Osteocyte (in vitro differentiated cells): ENCODE measurements around the gene FGF12. TPM values are rescaled to one million over a fixed set of nuclear protein-coding genes. Genes with fewer than 3 reads are reported as not detected.
"Not testable (repeated sequence)": the region's sequence is repeated elsewhere in the genome, so short reads cannot be mapped to it uniquely, and the experiment has no call there.

Source experiments
- DNase-seq: peaks from one replicate; pipeline ENCODE4 v3.0.0; 2021; ENCODE audit warnings: mixed read lengths; ENCODE audit not compliant: unreplicated experiment; ENCODE audit errors: extremely low spot score
- H3K27ac Mint-ChIP-seq: one replicate; pipeline ENCODE4 v1.8.0; 2021; ENCODE audit warnings: mild to moderate bottlenecking, mixed read lengths; ENCODE audit not compliant: unreplicated experiment
- H3K27me3 Mint-ChIP-seq: one replicate; pipeline ENCODE4 v1.8.0; 2021; ENCODE audit warnings: mixed read lengths; ENCODE audit not compliant: unreplicated experiment
- H3K36me3 Mint-ChIP-seq: one replicate; pipeline ENCODE4 v1.8.0; 2021; ENCODE audit warnings: mixed read lengths; ENCODE audit not compliant: unreplicated experiment
- H3K4me1 Mint-ChIP-seq: one replicate; pipeline ENCODE4 v1.8.0; 2021; ENCODE audit warnings: mixed read lengths; ENCODE audit not compliant: unreplicated experiment
- H3K4me3 Mint-ChIP-seq: one replicate; pipeline ENCODE4 v1.8.0; 2021; ENCODE audit warnings: mild to moderate bottlenecking, moderate library complexity, mixed read lengths; ENCODE audit not compliant: unreplicated experiment
- H3K9me3 Mint-ChIP-seq: one replicate; pipeline ENCODE4 v1.8.0; 2021; ENCODE audit warnings: mixed read lengths; ENCODE audit not compliant: unreplicated experiment
- CTCF ChIP-seq: fragments of 200-600 bp; sonication (generic); IDR thresholded peaks from 2 replicates; pipeline ENCODE4 v1.5.0; 2021; ENCODE audit warnings: antibody characterized with exemption, mild to moderate bottlenecking, moderate library complexity
- long read RNA-seq: library from polyadenylated mRNA; unstranded; transcript quantifications from one replicate; pipeline ENCODE4 v2.0.0, GENCODE V29; 2021
- total RNA-seq: library from RNA; stranded (reverse); gene quantifications from 2 replicates; pipeline ENCODE4 v1.2.1, GENCODE V29; 2021

FGF12 gene
- not detected in 2 replicates for total RNA-seq
- long read RNA-seq: 0 reads

GRCh38 chr3:192727032-192727847 lies at the start of gene FGF12:
Gene FGF12, minus strand, starts transcription at chr3:192727541.
- peaks cover 28% of the 10 kb centered on the region for H3K27me3 Mint-ChIP-seq
- H3K4me3 Mint-ChIP-seq: peak within 1 kb of the TSS; percentile 55

GRCh38 chr3:192774341-192774740 lies 47.0 kb upstream of the FGF12 start:
- H3K9me3 Mint-ChIP-seq, DNase-seq, H3K27ac Mint-ChIP-seq, H3K27me3 Mint-ChIP-seq, H3K4me3 Mint-ChIP-seq, H3K4me1 Mint-ChIP-seq, H3K36me3 Mint-ChIP-seq: not testable (repeated sequence)

More at GRCh38 chr3:192727032-192727847, at the start of gene FGF12:
- Mint-ChIP-seq H3K4me1 (peaks cover 11% of the 10 kb centered on the region), H3K36me3 (no peaks in the 10 kb centered on the region), H3K9me3 (no peaks in the 10 kb centered on the region), H3K27ac (no peak within 1 kb of the TSS)
- no peak for TF ChIP-seq CTCF
- no peak for DNase-seq

GRCh38 chr3:192772240-192772894 lies 45.0 kb upstream of the FGF12 start:
- Mint-ChIP-seq H3K4me1 (no peaks in the 10 kb centered on the region), H3K27ac (no peak overlapping the region), H3K4me3 (no peak overlapping the region), H3K27me3 (peaks cover 3% of the 10 kb centered on the region), H3K9me3 (peaks cover 6% of the 10 kb centered on the region), H3K36me3 (no peaks in the 10 kb centered on the region)
- DNase-seq: no peak
- peak; percentile 28 for TF ChIP-seq CTCF

- no peak for DNase-seq
- H3K4me1 Mint-ChIP-seq: no peaks in the 10 kb centered on the region
- H3K4me3 Mint-ChIP-seq: no peak overlapping the region
- no peaks in the 10 kb centered on the region for H3K36me3 Mint-ChIP-seq
- peaks cover 5% of the 10 kb centered on the region for H3K27me3 Mint-ChIP-seq
- no peaks in the 10 kb centered on the region for H3K9me3 Mint-ChIP-seq
- no peak overlapping the region for H3K27ac Mint-ChIP-seq
- no peak for TF ChIP-seq CTCF
Measured at GRCh38 chr3:192758654-192759053, 31.3 kb upstream of the FGF12 start.

- Mint-ChIP-seq H3K36me3 (no peaks in the 10 kb centered on the region), H3K27me3 (no peaks in the 10 kb centered on the region), H3K27ac (no peak overlapping the region), H3K9me3 (no peaks in the 10 kb centered on the region), H3K4me1 (no peaks in the 10 kb centered on the region), H3K4me3 (no peak overlapping the region)
- TF ChIP-seq CTCF: no peak
- DNase-seq: no peak
Measured at GRCh38 chr3:192751148-192751547, 23.8 kb upstream of the FGF12 start.
